A549 (cell line): ENCODE data around the gene CYP20A1.
"Not testable (repeated sequence)": the region's sequence is repeated elsewhere in the genome, so short reads cannot be mapped to it uniquely, and the experiment has no call there.

Experiments used
- EP300 ChIP-seq, 2 experiments: fragments of >200 bp; sonication (Bioruptor Twin); formaldehyde crosslinking; IDR thresholded peaks; 2 replicates in 1 of 2; 3 replicates in 1 of 2; pipeline ENCODE4 v1.6.1; 2016 to 2017
- HDAC2 ChIP-seq: fragments of 200-600 bp; sonication (generic); IDR thresholded peaks from 2 replicates; pipeline ENCODE4 v1.6.1; 2016
- KDM5A ChIP-seq: fragments of 200-600 bp; sonication (generic); IDR thresholded peaks from 2 replicates; pipeline ENCODE4 v1.6.1; 2016; ENCODE audit warnings: antibody characterized with exemption, mild to moderate bottlenecking
- MAFK ChIP-seq: fragments of 450-650 bp; IDR thresholded peaks from 2 replicates; pipeline ENCODE4 v1.6.1; 2014; ENCODE audit not compliant: partially characterized antibody
- NFE2L2 ChIP-seq: fragments of 150-350 bp; conservative IDR thresholded peaks from 2 replicates; pipeline ENCODE4 v1.6.1; 2014; ENCODE audit warnings: low read length
- NR3C1 ChIP-seq: fragments of >200 bp; sonication (Bioruptor Twin); formaldehyde crosslinking; IDR thresholded peaks from 3 replicates; pipeline ENCODE4 v1.6.1; 2017
- POLR2A ChIP-seq: IDR thresholded peaks from 2 replicates; pipeline ENCODE4 v1.6.1; 2012; ENCODE audit warnings: mild to moderate bottlenecking, low read length
- RAD21 ChIP-seq, 2 experiments: fragments of >200 bp in 1 of 2; sonication (Bioruptor Twin) in 1 of 2; formaldehyde crosslinking in 1 of 2; IDR thresholded peaks in 1 of 2; conservative IDR thresholded peaks in 1 of 2; 2 replicates in 1 of 2; 3 replicates in 1 of 2; pipeline ENCODE4 v1.6.1; 2012 to 2018; ENCODE audit warnings: inconsistent platforms in 1 of 2
- SMC3 ChIP-seq: fragments of >200 bp; sonication (Bioruptor Twin); formaldehyde crosslinking; IDR thresholded peaks from 3 replicates; pipeline ENCODE4 v1.6.1; 2018; ENCODE audit warnings: inconsistent platforms
- ZNF302 ChIP-seq: fragments of 250-450 bp; sonication (Bioruptor Pico); IDR thresholded peaks from 2 replicates; pipeline ENCODE4 v1.9.0; 2021; ENCODE audit warnings: inconsistent platforms, mild to moderate bottlenecking, moderate library complexity
- TF ChIP-seq, protein P1 (sequence below): fragments of >200 bp; sonication (Bioruptor Twin); formaldehyde crosslinking; IDR thresholded peaks from 3 replicates; pipeline ENCODE4 v1.5.1; 2016
- TF ChIP-seq, protein P2 (sequence below): fragments of 200-600 bp; sonication (generic); IDR thresholded peaks from 2 replicates; pipeline ENCODE4 v1.6.1; 2016; ENCODE audit warnings: antibody characterized with exemption, mild to moderate bottlenecking, moderate library complexity
- TF ChIP-seq, protein P3 (sequence below): IDR thresholded peaks from 2 replicates; pipeline ENCODE4 v1.6.1; 2012
- TF ChIP-seq, protein P4 (sequence below): fragments of 450-650 bp; IDR thresholded peaks from 2 replicates; pipeline ENCODE4 v1.6.1; 2014; ENCODE audit warnings: antibody characterized with exemption

DNA sequence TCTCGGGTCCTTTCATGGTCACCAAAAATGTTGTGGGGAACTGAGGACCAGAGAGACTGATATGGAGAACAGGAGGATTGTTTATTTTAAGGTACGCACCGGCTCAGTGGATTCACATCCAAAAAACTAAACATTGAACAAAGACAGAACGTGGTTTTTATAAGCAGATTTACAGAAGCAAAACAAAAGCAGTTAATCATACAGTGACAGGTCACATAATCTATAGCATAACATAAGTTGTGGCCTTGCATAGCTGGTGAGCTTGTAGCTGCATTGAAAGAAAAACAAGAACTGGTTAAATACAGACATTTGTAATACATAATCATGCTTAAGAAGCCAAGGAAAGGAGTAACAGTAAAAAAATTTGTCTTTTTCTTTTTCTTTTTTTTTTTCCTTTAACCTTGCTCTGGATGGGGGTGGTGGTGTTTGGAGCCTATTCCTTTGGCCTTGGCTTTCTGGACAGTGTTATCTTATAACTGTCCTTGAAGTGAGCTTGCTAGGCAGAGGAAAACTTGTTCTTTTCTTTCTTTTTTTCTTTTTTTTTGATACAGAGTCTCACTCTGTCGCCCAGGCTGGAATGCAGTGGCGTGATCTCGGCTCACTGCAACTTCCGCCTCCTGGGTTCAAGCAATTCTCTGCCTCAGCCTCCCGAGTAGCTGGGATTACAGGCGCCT is 14.7 kb downstream of the CYP20A1 start:
- TF ChIP-seq, protein P1, sequence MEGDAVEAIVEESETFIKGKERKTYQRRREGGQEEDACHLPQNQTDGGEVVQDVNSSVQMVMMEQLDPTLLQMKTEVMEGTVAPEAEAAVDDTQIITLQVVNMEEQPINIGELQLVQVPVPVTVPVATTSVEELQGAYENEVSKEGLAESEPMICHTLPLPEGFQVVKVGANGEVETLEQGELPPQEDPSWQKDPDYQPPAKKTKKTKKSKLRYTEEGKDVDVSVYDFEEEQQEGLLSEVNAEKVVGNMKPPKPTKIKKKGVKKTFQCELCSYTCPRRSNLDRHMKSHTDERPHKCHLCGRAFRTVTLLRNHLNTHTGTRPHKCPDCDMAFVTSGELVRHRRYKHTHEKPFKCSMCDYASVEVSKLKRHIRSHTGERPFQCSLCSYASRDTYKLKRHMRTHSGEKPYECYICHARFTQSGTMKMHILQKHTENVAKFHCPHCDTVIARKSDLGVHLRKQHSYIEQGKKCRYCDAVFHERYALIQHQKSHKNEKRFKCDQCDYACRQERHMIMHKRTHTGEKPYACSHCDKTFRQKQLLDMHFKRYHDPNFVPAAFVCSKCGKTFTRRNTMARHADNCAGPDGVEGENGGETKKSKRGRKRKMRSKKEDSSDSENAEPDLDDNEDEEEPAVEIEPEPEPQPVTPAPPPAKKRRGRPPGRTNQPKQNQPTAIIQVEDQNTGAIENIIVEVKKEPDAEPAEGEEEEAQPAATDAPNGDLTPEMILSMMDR: not testable (repeated sequence)
- not testable (repeated sequence) for TF ChIP-seq POLR2A; EP300 (IDR thresholded peaks at IDR 0.05); SMC3; KDM5A; NR3C1; NFE2L2; MAFK; ZNF302 (CRISPR knock-in tag); RAD21 (conservative IDR thresholded peaks at IDR 0.05 in 1 of 2, IDR thresholded peaks at IDR 0.05 in 1 of 2); HDAC2
- TF ChIP-seq, protein P2, sequence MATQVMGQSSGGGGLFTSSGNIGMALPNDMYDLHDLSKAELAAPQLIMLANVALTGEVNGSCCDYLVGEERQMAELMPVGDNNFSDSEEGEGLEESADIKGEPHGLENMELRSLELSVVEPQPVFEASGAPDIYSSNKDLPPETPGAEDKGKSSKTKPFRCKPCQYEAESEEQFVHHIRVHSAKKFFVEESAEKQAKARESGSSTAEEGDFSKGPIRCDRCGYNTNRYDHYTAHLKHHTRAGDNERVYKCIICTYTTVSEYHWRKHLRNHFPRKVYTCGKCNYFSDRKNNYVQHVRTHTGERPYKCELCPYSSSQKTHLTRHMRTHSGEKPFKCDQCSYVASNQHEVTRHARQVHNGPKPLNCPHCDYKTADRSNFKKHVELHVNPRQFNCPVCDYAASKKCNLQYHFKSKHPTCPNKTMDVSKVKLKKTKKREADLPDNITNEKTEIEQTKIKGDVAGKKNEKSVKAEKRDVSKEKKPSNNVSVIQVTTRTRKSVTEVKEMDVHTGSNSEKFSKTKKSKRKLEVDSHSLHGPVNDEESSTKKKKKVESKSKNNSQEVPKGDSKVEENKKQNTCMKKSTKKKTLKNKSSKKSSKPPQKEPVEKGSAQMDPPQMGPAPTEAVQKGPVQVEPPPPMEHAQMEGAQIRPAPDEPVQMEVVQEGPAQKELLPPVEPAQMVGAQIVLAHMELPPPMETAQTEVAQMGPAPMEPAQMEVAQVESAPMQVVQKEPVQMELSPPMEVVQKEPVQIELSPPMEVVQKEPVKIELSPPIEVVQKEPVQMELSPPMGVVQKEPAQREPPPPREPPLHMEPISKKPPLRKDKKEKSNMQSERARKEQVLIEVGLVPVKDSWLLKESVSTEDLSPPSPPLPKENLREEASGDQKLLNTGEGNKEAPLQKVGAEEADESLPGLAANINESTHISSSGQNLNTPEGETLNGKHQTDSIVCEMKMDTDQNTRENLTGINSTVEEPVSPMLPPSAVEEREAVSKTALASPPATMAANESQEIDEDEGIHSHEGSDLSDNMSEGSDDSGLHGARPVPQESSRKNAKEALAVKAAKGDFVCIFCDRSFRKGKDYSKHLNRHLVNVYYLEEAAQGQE: not testable (repeated sequence)
- TF ChIP-seq, protein P3, sequence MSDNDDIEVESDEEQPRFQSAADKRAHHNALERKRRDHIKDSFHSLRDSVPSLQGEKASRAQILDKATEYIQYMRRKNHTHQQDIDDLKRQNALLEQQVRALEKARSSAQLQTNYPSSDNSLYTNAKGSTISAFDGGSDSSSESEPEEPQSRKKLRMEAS: not testable (repeated sequence)
- TF ChIP-seq, protein P4, sequence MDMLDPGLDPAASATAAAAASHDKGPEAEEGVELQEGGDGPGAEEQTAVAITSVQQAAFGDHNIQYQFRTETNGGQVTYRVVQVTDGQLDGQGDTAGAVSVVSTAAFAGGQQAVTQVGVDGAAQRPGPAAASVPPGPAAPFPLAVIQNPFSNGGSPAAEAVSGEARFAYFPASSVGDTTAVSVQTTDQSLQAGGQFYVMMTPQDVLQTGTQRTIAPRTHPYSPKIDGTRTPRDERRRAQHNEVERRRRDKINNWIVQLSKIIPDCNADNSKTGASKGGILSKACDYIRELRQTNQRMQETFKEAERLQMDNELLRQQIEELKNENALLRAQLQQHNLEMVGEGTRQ: not testable (repeated sequence)
